Stomach (tissue), 9 donors: ENCODE measurements around the gene PDE4B. TPM values are rescaled to one million over a fixed set of nuclear protein-coding genes. Genes with fewer than 3 reads are reported as not detected.
A peak's percentile ranks its signal among the peaks of the same experiment; 100 is the strongest.

Experiments
- DNase-seq, 2 donors: peaks; one replicate each; pipeline versions ENCODE4 v3.0.0 to v3.0.0-alpha.2; 2013 to 2019
- H3K27ac ChIP-seq, 5 donors: fragments of 200-600 bp in 4 of 5; sonication (generic) in 4 of 5; one replicate each; pipeline ENCODE4 v1.5.1; 2013 to 2019; ENCODE audit warnings: mild to moderate bottlenecking in 1 of 5, moderate library complexity in 1 of 5
- H3K27me3 ChIP-seq, 3 donors: fragments of 200-600 bp; sonication (generic); one replicate each; pipeline ENCODE4 v1.5.1; 2017 to 2019; ENCODE audit warnings: mixed run types in 1 of 3
- H3K36me3 ChIP-seq, 4 donors: fragments of 200-600 bp; sonication (generic); 1 replicate in 3 of 4; 2 replicates in 1 of 4; pipeline ENCODE4 v1.5.1; 2016 to 2019
- H3K4me1 ChIP-seq, 4 donors: fragments of 200-600 bp; sonication (generic); one replicate each; pipeline ENCODE4 v1.5.1; 2016 to 2019
- H3K4me3 ChIP-seq, 4 donors: fragments of 200-600 bp; sonication (generic) in 3 of 4; one replicate each; pipeline ENCODE4 v1.5.1; 2016 to 2019; ENCODE audit warnings: mild to moderate bottlenecking in 1 of 4
- H3K9me3 ChIP-seq, 4 donors: fragments of 200-600 bp; sonication (generic); one replicate each; pipeline ENCODE4 v1.5.1; 2016 to 2019
- EP300 ChIP-seq: sonication (generic); formaldehyde crosslinking; IDR thresholded peaks from one replicate; pipeline ENCODE4 v1.6.1; 2017; ENCODE audit warnings: antibody characterized with exemption
- POLR2A ChIP-seq, 4 donors: fragments of 450-650 bp; IDR thresholded peaks; one replicate each; pipeline ENCODE4 v1.6.1; 2016; ENCODE audit warnings: antibody characterized with exemption in 4 of 4, control low read depth in 2 of 4, mild to moderate bottlenecking in 1 of 4, moderate library complexity in 1 of 4
- POLR2AphosphoS5 ChIP-seq, 3 donors: sonication (generic); formaldehyde crosslinking; IDR thresholded peaks; one replicate each; pipeline ENCODE4 v1.6.1; 2016; ENCODE audit warnings: antibody characterized with exemption in 3 of 3
- WGBS, 5 donors: extraction: QIAGEN DNeasy Blood & Tissue Kit in 3 of 5; methylation state at CpG; one replicate each; pipeline versions ENCODE4 v1.1.5 to v1.1.7; 2013 to 2018; 5-methylcytosine and 5-hydroxymethylcytosine counted together
- intact Hi-C: fragments of 100-400 bp; cut with DNase I; formaldehyde crosslinking; loops from one replicate; pipeline ENCODE4 v1.15.1; 2023; ENCODE audit warnings: low total_unique reads
- polyA plus RNA-seq, 3 donors: library from polyadenylated mRNA; stranded (reverse); fragments of 200-250 nt; gene quantifications; one replicate each; pipeline ENCODE4 v1.2.3, GENCODE V29; 2013
- total RNA-seq, 5 donors: library from RNA; depleted of rRNA; stranded (reverse); fragments of >200 nt; gene quantifications; one replicate each; pipeline versions ENCODE4 v1.1.0 to v1.2.3, GENCODE V29; 2014 to 2016
- TF ChIP-seq, protein P1 (sequence below), 7 experiments: fragments of 450-650 bp in 4 of 7; fragments of 200-600 bp in 3 of 7; sonication (generic) in 3 of 7; IDR thresholded peaks; one replicate each; pipeline ENCODE4 v1.5.1; 2016 to 2019; ENCODE audit warnings: antibody characterized with exemption in 7 of 7, control low read depth in 2 of 7, mild to moderate bottlenecking in 1 of 7
- donor health status: healthy with polysubstance abuse.
- donor health status: Bipolar disorder and iron deficiency.
- donor health status: healthy.

Gene PDE4B
- total and polyA plus RNA-seq, 8 donors: 0.45 to 34.3 (median 3.2) TPM

GRCh38 chr1:66413136-66413837, 620.6 kb downstream of the PDE4B start:
- no peaks in the 10 kb centered on the region for H3K36me3 ChIP-seq
- H3K27ac ChIP-seq: peak overlapping the region in 1 of 5 donors; percentile 3
- H3K9me3 ChIP-seq: peaks cover 13 to 19% (median 15%) of the 10 kb centered on the region in 4 donors
- H3K4me3 ChIP-seq: no peak overlapping the region
- peak in 1 of 2 donors; percentile 57 for DNase-seq
- 60 to 82% (median 74%) methylated on average over 2 of the region's 2 CpGs for WGBS, 5 donors
- H3K27me3 ChIP-seq: no peaks in the 10 kb centered on the region
- intact Hi-C loops: no loop called here
- TF ChIP-seq, protein P1, sequence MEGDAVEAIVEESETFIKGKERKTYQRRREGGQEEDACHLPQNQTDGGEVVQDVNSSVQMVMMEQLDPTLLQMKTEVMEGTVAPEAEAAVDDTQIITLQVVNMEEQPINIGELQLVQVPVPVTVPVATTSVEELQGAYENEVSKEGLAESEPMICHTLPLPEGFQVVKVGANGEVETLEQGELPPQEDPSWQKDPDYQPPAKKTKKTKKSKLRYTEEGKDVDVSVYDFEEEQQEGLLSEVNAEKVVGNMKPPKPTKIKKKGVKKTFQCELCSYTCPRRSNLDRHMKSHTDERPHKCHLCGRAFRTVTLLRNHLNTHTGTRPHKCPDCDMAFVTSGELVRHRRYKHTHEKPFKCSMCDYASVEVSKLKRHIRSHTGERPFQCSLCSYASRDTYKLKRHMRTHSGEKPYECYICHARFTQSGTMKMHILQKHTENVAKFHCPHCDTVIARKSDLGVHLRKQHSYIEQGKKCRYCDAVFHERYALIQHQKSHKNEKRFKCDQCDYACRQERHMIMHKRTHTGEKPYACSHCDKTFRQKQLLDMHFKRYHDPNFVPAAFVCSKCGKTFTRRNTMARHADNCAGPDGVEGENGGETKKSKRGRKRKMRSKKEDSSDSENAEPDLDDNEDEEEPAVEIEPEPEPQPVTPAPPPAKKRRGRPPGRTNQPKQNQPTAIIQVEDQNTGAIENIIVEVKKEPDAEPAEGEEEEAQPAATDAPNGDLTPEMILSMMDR (IDR thresholded peaks at IDR 0.05): no peak
- no peak for TF ChIP-seq POLR2A (IDR thresholded peaks at IDR 0.05)
- TF ChIP-seq POLR2AphosphoS5 (IDR thresholded peaks at IDR 0.05): no peak
- TF ChIP-seq EP300: no peak
- peaks cover 0 to 15% (median 5%) of the 10 kb centered on the region in 4 donors for H3K4me1 ChIP-seq

GRCh38 chr1:66413838-66414175, 621.1 kb downstream of the PDE4B start:
- H3K27ac ChIP-seq: peak overlapping the region in 1 of 5 donors; percentile 3

DNA sequence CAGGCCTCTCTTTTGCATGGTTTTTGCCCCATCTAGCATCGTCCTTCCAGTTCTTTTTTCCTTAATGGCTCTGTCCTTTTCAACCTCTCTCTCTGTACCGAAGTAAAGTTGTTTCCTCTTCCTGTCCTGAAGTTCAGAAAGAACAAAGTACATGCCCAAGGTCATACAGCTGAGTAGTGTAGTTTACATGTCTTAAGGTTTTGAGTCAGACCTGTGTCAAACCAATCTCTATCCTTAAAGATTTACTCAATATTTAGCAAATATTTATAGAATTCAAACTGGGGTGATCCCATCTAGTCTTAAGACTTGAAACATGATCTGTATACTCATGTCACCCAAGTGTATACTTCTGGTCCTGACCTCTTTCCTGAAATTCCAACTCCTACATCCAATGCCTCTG, 622.6 kb downstream of the PDE4B start:
- WGBS, 5 donors: 65 to 77% (median 75%) methylated on average over 2 of the region's 2 CpGs
- H3K4me3 ChIP-seq: no peak overlapping the region
- intact Hi-C loops: no loop called here
- H3K27ac ChIP-seq: no peak overlapping the region
- peaks cover 0 to 15% (median 5%) of the 10 kb centered on the region in 4 donors for H3K4me1 ChIP-seq
- no peaks in the 10 kb centered on the region for H3K27me3 ChIP-seq
- peaks cover 13 to 23% (median 17%) of the 10 kb centered on the region in 4 donors for H3K9me3 ChIP-seq
- TF ChIP-seq, protein P1 (IDR thresholded peaks at IDR 0.05): no peak
- TF ChIP-seq EP300 (no peak), POLR2AphosphoS5 (IDR thresholded peaks at IDR 0.05) (no peak), POLR2A (IDR thresholded peaks at IDR 0.05) (no peak)
- no peaks in the 10 kb centered on the region for H3K36me3 ChIP-seq
- DNase-seq: no peak

More at GRCh38 chr1:66413838-66414175, 621.1 kb downstream of the PDE4B start:
- 49 to 81% (median 76%) methylated on average over 3 of the region's 3 CpGs for WGBS, 5 donors
- intact Hi-C loops: no loop called here
- Histone ChIP-seq H3K27me3 (no peaks in the 10 kb centered on the region), H3K9me3 (peaks cover 13 to 21% (median 17%) of the 10 kb centered on the region in 4 donors), H3K4me3 (no peak overlapping the region), H3K36me3 (no peaks in the 10 kb centered on the region), H3K4me1 (peaks cover 0 to 15% (median 5%) of the 10 kb centered on the region in 4 donors)
- TF ChIP-seq POLR2AphosphoS5 (IDR thresholded peaks at IDR 0.05): no peak
- TF ChIP-seq, protein P1 (IDR thresholded peaks at IDR 0.05): no peak
- no peak for TF ChIP-seq EP300
- no peak for TF ChIP-seq POLR2A (IDR thresholded peaks at IDR 0.05)
- DNase-seq: peak in 1 of 2 donors; percentile 75

DNA sequence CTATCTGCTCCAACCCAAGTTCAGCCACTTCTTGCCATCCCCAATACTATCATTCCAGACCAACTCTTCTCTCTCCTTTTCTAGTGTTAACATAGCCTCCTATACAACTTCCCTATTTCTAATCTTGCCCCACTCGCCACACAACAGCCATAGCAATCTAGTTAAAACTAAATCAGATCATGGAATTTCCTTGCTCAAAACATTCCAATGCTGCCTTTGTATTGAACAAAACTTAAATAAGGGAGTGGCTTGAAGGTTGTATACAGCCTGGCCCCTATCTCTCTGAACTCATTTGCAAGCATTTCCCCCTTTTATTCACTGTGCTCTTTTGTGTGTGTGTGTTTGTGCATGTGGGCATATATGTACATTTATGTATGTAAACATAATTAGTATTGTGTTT, 623.2 kb downstream of the PDE4B start:
- Histone ChIP-seq H3K4me3 (no peak overlapping the region), H3K36me3 (no peaks in the 10 kb centered on the region), H3K27ac (no peak overlapping the region), H3K4me1 (peaks cover 0 to 15% (median 5%) of the 10 kb centered on the region in 4 donors), H3K27me3 (no peaks in the 10 kb centered on the region), H3K9me3 (peaks cover 13 to 23% (median 17%) of the 10 kb centered on the region in 4 donors)
- WGBS, 5 donors: 27 to 59% (median 38%) methylated on average over 1 of the region's 1 CpG
- TF ChIP-seq EP300 (no peak), POLR2A (IDR thresholded peaks at IDR 0.05) (no peak), POLR2AphosphoS5 (IDR thresholded peaks at IDR 0.05) (no peak)
- TF ChIP-seq, protein P1 (IDR thresholded peaks at IDR 0.05): no peak
- DNase-seq: no peak
- intact Hi-C loops: no loop called here
